Bone marrow (tissue), 2 donors: Measurements from ENCODE around the gene EXOC2.

Experiments
- DNase-seq, 2 donors: peaks; one replicate each; lab custom pipeline; 2025; lab: John Stamatoyannopoulos, UW

The EXOC2 gene

GRCh38 chr6:498795-499231, 194.1 kb downstream of the EXOC2 start:
- DNase-seq = no peak

- DNase-seq = no peak
Observed at GRCh38 chr6:497258-497657, 195.7 kb downstream of the EXOC2 start.

DNA sequence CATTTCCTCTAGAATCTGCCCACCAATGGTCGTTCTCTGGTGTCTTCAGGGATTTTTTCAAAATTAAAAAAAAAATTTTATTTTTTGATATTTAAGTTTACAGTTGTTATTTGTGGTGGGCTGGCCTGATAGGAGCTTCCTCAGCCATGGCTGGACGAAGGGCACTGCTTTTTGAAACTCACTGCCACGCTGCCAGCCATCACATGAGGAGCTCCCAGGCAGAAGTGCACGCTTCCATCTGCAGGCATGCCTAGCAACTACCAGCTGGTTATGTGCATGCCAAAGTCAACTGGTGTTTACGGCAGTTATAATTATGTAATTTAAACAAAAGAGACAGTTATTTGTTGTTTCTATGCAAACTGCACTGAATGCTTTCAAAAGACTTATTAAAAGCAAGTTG, 196.3 kb downstream of the EXOC2 start:
- no peak for DNase-seq

DNA sequence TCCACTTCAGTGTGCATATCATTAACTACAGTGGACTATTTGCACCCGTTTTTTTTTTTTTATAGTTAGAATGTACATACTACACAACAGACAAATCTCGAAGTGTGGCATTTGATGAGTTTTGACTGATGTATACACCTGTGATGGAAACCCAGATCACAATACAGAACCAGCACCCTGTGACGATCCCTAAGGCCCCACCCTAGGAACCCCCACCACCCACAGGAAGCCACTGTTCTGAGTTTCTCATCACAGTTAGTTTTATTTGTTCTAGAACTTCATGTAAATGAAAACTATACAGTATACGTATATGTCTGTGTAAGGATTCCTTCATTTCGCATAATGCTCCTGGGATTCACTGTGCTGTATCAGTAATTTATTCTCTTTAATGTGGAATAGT, 198.5 kb downstream of the EXOC2 start:
- no peak for DNase-seq

- DNase-seq = no peak
Observed at GRCh38 chr6:493840-494239, 199.1 kb downstream of the EXOC2 start.

GRCh38 chr6:492816-493414, 200.0 kb downstream of the EXOC2 start:
- DNase-seq = no peak

GRCh38 chr6:492178-492577, 200.8 kb downstream of the EXOC2 start:
- DNase-seq = no peak

DNA sequence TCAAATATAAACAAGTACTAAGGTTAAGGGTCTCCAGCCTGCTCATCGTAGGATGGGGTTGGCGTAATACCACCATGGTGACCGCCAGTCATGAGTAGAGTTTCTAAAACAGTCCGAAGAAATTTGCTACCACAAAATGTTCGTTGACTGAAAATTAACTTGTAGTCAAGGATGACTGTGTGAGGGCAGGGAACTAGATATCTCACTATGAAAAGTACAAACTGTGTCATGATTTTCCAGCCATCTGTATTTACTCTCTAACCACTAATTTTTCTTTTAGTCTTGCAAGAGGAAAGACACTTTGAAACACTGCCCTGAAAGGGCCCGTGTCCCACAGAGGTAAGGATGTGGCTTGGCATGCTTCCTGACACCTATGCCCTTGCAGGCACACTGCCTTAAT, 201.7 kb downstream of the EXOC2 start:
- DNase-seq = no peak

DNA sequence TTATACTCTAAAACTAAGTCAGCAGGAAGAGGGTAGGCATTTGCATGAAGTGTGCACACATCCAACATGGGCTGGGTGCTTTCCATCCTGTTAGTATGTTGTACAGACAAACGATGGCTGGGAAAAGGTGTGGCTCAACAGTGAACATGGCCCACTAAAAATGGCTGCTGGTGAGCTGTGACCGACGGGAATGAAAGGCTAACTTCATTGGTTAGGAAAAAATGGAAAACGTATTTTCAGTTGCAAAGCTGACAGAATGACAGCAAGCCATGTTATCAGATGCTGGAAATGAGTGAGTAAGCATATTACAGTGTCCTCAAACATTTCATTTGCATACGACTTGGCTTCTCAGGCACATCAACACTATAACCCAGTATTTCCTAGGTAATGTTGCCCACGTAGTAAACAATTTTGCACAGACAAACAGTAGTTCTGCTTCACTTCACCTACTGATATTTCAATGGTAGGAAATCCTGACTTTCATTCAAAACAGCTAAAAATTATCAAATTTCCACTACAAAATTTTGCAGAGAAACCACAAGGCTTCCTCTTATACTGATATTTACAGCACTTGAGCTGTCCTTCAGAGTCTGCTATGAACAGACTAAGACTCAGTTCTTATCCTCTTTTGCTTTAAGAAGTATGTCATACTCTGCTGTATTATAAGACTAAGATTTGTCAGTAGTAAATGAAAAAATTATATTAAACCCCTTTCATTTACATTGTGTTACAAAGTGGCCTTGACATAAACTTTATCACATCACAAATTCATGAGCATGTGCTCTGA, 202.5 kb downstream of the EXOC2 start:
- DNase-seq = no peak

DNA sequence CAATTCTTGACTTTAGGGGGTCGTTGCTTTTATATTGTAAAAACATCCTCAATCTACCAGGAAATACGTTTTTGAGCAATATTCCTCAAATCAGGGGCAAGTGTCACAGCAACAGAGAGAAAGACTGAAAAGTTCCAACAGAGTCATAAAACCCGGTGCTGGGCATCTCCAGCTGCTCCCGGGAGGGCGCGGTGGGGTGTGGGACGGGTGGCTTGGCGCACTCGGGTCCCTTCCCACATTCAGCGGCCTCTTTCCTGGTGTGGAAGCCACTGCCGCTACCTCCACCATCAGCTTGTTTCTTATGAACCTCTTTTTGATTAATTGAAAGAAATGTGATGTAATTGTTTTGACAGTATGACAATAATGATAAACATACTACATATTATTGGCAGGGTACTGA, 203.2 kb downstream of the EXOC2 start:
- no peak for DNase-seq

DNA sequence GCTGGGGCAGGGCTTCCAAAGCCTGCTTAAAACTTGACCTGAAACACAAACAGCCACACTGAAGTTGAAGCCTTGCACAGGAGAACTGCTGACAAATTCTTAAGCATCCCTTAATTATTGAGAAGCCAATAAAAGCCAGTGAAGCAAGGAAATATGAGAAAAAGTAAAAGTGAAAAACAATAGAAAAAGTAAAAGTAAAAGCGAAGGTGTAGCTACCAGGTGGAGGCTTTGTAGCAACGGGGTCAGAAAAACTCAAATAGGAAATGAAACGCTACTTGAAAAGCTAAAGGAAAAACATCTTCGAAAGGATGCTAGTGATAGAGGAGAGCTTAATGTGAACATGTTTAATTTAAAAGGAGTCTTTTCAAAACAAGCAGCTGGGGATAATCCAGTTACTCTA, 203.9 kb downstream of the EXOC2 start:
- DNase-seq = no peak

GRCh38 chr6:487956-488355, 205.0 kb downstream of the EXOC2 start:
- DNase-seq = no peak

DNA sequence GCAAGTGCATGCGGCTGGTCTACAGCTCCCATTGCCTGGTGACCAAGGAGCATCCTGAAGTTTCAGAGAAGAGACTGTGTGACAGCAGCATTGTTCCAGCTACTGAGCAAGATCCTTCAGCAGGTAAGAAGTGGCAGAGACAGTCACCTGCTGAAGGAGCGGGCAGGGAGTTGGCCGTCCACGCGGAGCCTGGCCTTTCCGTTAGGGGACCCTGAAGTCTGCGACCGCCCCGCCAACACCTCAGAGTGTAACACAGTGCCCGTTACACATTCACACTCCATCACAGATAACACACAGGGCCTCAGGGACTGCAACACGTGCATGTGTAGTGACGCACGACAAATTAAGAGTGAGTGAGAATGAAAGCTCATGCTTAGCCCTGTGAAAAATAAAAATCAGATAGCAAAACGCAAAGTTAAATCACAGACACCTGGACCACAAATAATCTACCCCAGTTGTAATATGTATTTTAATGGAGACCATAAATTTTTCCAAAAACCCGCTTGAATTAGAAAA, 207.2 kb downstream of the EXOC2 start:
- no peak for DNase-seq

GRCh38 chr6:484746-485145, 208.2 kb downstream of the EXOC2 start:
- no peak for DNase-seq

DNA sequence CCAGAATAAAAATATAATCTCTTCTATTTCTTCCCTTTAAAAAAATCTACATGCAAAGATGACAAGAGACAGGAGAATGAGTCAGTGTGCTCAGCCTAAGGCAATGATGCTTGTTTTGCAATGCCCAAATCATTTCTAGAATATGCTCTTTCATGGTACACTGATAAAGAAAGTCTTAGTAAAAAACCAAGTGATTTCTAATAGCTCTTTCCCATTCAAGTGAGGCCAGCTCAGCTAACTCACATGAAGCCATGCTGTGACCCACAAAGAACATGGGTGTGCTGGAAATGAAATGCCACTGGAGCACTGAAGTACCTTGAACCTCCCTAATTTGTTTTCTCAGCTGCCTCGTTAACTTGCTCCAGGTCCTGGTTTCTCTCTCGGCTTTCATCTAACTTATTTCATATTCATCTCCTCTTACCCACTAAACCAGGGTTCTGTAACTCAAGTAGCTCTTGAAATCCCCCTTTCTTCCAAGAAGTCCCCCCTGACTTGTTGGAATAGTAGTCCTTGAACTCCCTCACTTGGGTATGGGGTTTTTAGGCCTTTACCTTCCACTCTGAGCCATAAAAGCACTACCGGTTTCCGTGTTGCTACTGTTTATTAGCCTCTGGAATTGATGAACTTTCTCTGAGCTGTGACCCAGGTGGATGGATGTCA, 208.7 kb downstream of the EXOC2 start:
- DNase-seq = no peak

DNA sequence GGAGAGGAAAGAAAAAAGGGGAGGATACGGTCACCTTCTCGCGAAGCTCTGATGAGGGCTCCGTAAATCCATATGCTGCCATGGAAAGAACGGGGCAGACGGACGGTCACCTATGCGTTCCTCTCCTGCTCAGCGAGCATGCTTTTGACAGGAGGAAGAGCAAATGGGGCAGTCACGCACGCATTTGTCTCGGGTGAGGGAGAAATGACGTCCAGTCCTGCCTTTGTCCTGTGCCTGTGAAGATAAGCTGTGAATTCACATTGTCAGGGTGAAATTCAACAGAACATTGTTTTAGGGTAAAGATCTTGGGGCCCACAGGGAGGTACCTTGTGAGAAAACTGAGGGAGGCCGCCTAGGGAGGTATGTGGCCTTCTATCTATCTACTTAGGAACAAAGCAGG, 217.6 kb downstream of the EXOC2 start:
- DNase-seq = no peak

- peak in 1 of 2 donors; percentile 75 for DNase-seq
Observed at GRCh38 chr6:474453-475185, 218.3 kb downstream of the EXOC2 start.

DNA sequence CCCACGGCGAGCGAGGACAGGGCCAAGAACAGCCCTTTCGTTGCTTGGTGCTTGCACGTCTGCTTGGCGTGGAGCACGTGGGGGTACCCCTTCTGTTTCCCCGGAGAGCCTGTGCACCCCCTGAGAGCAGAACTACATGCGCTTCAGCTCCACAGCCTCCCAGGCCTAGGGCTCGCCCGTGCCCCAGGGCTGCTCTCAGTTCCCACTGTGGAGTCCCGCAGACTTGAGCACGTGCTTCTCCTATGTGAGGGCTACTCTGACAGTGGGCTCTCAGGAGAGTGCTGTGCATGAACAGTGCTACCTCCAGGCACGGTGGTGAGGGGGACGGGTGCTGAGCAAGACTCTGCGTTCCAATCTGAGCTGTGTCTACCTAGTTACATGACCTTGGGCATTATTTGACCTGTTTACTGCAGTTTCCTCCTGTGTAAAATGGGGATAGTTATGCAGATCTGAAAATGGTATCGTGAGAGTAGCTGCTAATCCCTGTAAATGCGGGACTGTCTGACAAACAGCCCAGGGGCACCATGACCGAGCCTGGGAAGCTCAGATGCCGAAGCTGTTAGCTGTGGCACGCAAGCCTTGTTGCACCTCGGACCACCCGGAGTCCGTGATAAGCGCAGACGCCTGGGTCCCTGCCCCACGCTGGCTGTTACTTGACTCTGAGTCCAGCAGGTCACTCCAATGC, 219.0 kb downstream of the EXOC2 start:
- no peak for DNase-seq

GRCh38 chr6:473356-473755, 219.6 kb downstream of the EXOC2 start:
- DNase-seq = no peak

DNA sequence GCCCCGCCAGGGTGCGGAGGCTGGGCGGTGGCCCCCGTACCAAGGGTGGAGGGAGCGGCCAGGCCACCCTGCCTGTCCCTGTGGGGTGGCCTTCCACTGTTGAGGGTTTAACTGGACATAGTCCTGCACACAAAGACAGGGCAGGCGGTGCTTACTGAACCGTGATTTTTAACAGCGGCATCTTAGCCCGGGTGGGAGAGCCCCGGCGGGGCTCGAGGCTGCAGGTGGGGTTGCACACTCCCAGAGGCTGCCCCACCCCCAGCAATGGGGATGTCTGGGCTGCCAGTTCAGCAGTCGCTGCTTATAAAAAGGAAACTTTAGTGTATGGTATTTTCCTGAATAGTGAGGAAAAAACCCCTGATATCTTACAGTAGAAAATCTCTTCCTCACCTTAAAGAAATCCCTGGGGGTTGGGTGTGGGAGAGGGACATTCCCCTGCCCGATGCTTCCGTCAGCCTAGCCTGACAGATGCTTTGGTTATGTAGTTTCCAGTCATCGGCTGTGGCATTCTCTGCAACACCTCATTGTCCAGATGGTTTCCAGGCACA, 222.0 kb downstream of the EXOC2 start:
- DNase-seq = no peak
